WTC11 (cell line): Measurements from ENCODE around the gene PYGB. TPM values are rescaled to one million over a fixed set of nuclear protein-coding genes. Genes with fewer than 3 reads are reported as not detected.

Experiments
- ATAC-seq: fragments of 200-7000 bp; cut with Tn5 transposase; 2 replicates; pipeline ENCODE4 v1.10.0; 2021; ENCODE audit warnings: mild to moderate bottlenecking, moderate library complexity
- CTCF ChIA-PET: fragments of 300-600 bp; sonication (Branson Sonifier 250); formaldehyde crosslinking; loops from one replicate; lab custom pipeline; 2021; ENCODE audit warnings: antibody characterized with exemption; lab: Charles Lee
- POLR2A ChIA-PET: fragments of 350-600 bp; sonication (Branson Sonifier 250); formaldehyde crosslinking; loops from one replicate; lab custom pipeline; 2021; ENCODE audit warnings: antibody characterized with exemption; lab: Charles Lee
- DNase-seq: peaks from one replicate; pipeline ENCODE4 v3.0.0; 2021; ENCODE audit warnings: low spot score
- H3K27ac Mint-ChIP-seq: 2 replicates; pipeline ENCODE4 v1.8.0; 2021; ENCODE audit warnings: mixed read lengths
- H3K27me3 Mint-ChIP-seq: 2 replicates; pipeline ENCODE4 v1.8.0; 2021; ENCODE audit warnings: low read depth, mild to moderate bottlenecking, moderate library complexity, mixed read lengths
- H3K36me3 Mint-ChIP-seq: 2 replicates; pipeline ENCODE4 v1.8.0; 2021; ENCODE audit warnings: mixed read lengths
- H3K4me1 Mint-ChIP-seq: 2 replicates; pipeline ENCODE4 v1.8.0; 2022; ENCODE audit warnings: mixed read lengths
- H3K4me3 Mint-ChIP-seq: 2 replicates; pipeline ENCODE4 v1.8.0; 2021; ENCODE audit warnings: mild to moderate bottlenecking, moderate library complexity, mixed read lengths
- H3K9me3 Mint-ChIP-seq: 2 replicates; pipeline ENCODE4 v1.8.0; 2021; ENCODE audit warnings: mixed read lengths
- EMX1 ChIP-seq: fragments of 250-450 bp; sonication (Bioruptor Pico); IDR thresholded peaks from 2 replicates; pipeline ENCODE4 v1.8.0; 2021; ENCODE audit warnings: mild to moderate bottlenecking
- ESRRA ChIP-seq: sonication (generic); formaldehyde crosslinking; IDR thresholded peaks from 2 replicates; pipeline ENCODE4 v1.8.1; 2022; ENCODE audit warnings: mild to moderate bottlenecking, missing genetic modification reagents, borderline replicate concordance
- FOXK1 ChIP-seq: sonication (generic); formaldehyde crosslinking; IDR thresholded peaks from 2 replicates; pipeline ENCODE4 v1.8.0; 2022; ENCODE audit warnings: mild to moderate bottlenecking, moderate library complexity, missing genetic modification reagents
- FOXP1 ChIP-seq: sonication (generic); formaldehyde crosslinking; IDR thresholded peaks from 2 replicates; pipeline ENCODE4 v1.8.0; 2022; ENCODE audit warnings: missing genetic modification reagents, mild to moderate bottlenecking, moderate library complexity, borderline replicate concordance
- IRF2 ChIP-seq: sonication (generic); formaldehyde crosslinking; IDR thresholded peaks from 2 replicates; pipeline ENCODE4 v1.8.0; 2022; ENCODE audit warnings: low read depth, missing genetic modification reagents, borderline replicate concordance
- NFYB ChIP-seq: sonication (generic); formaldehyde crosslinking; conservative IDR thresholded peaks from 2 replicates; pipeline ENCODE4 v1.8.0; 2022; ENCODE audit warnings: low read depth, missing genetic modification reagents
- OVOL2 ChIP-seq: fragments of 250-450 bp; sonication (Bioruptor Pico); IDR thresholded peaks from 2 replicates; pipeline ENCODE4 v1.9.0; 2021; ENCODE audit warnings: mild to moderate bottlenecking, borderline replicate concordance
- SOX15 ChIP-seq: fragments of 250-450 bp; sonication (Bioruptor Pico); IDR thresholded peaks from 2 replicates; pipeline ENCODE4 v1.9.0; 2021; ENCODE audit warnings: mild to moderate bottlenecking
- TCF7 ChIP-seq: sonication (generic); formaldehyde crosslinking; IDR thresholded peaks from 2 replicates; pipeline ENCODE4 v1.8.0; 2022; ENCODE audit warnings: mild to moderate bottlenecking, low read depth, missing genetic modification reagents, moderate library complexity
- total RNA-seq: library from RNA; stranded (reverse); gene quantifications from 3 replicates; pipeline ENCODE4 v1.2.3, GENCODE V29; 2021
- TF ChIP-seq, protein P1 (sequence below): sonication (generic); formaldehyde crosslinking; IDR thresholded peaks from 2 replicates; pipeline ENCODE4 v1.8.0; 2023; ENCODE audit warnings: mild to moderate bottlenecking, missing genetic modification reagents
- TF ChIP-seq, protein P2 (sequence below): fragments of 250-450 bp; sonication (Bioruptor Pico); IDR thresholded peaks from 2 replicates; pipeline ENCODE4 v1.9.0; 2021; ENCODE audit warnings: mild to moderate bottlenecking, borderline replicate concordance
- TF ChIP-seq, protein P3 (sequence below): sonication (generic); formaldehyde crosslinking; conservative IDR thresholded peaks from 2 replicates; pipeline ENCODE4 v1.8.1; 2023; ENCODE audit warnings: mild to moderate bottlenecking, low read depth, missing genetic modification reagents, moderate library complexity
- TF ChIP-seq, protein P4 (sequence below): sonication (generic); formaldehyde crosslinking; IDR thresholded peaks from 2 replicates; pipeline ENCODE4 v1.8.0; 2022; ENCODE audit warnings: missing genetic modification reagents
- TF ChIP-seq, protein P5 (sequence below): sonication (generic); formaldehyde crosslinking; conservative IDR thresholded peaks from 2 replicates; pipeline ENCODE4 v1.8.1; 2022; ENCODE audit warnings: mild to moderate bottlenecking, missing genetic modification reagents

PYGB gene
- total RNA-seq, 1 experiment from 2014 or later: 48.5 TPM

DNA sequence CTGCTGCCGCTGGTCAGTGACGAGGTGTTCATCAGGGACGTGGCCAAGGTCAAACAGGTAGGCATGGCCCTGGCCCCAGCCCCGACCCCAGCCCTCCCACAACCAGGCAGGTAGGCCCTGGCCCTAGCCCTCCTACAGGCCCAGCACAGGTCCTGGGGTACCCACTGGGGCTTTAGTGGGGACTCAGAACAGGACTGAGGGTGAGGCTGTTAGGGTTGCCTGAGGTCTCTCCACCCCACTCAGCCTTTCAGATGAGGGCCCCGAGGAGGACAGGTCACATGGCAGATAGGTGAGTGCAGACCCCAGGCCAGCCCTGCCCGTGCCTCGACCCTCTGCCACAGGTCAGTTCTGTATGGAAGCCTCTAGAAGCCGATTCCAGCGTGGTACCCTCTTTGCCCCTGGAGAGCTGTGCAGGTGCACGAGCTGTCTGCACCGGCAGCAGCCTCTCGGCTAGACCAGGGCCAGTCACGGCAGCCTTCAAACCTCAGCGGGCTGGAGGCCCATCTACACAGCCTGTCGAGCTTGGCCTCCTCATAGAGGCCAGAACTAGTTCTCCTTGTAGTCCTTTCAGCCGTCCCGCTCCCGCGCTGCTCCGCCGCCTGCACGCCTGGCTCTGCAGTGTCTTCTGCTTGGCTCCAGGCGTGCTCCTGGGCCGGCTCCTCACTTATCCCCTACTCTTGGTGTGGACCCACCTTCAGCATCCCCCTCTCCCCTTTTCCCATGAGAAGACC lies 35.5 kb downstream of the PYGB start:
- ChIA-PET POLR2A (no interaction called here), CTCF (no interaction called here)
- Mint-ChIP-seq H3K9me3 (no peaks in the 10 kb centered on the region), H3K27me3 (no peaks in the 10 kb centered on the region), H3K36me3 (peaks cover 37% of the 10 kb centered on the region), H3K27ac (peak overlapping the region; percentile 32; the same call in 1 of the 2 replicates)
- peak; percentile 5 for DNase-seq
- TF ChIP-seq SOX15 (no peak), NFYB (CRISPR knock-in tag) (no peak)
- TF ChIP-seq, protein P1, sequence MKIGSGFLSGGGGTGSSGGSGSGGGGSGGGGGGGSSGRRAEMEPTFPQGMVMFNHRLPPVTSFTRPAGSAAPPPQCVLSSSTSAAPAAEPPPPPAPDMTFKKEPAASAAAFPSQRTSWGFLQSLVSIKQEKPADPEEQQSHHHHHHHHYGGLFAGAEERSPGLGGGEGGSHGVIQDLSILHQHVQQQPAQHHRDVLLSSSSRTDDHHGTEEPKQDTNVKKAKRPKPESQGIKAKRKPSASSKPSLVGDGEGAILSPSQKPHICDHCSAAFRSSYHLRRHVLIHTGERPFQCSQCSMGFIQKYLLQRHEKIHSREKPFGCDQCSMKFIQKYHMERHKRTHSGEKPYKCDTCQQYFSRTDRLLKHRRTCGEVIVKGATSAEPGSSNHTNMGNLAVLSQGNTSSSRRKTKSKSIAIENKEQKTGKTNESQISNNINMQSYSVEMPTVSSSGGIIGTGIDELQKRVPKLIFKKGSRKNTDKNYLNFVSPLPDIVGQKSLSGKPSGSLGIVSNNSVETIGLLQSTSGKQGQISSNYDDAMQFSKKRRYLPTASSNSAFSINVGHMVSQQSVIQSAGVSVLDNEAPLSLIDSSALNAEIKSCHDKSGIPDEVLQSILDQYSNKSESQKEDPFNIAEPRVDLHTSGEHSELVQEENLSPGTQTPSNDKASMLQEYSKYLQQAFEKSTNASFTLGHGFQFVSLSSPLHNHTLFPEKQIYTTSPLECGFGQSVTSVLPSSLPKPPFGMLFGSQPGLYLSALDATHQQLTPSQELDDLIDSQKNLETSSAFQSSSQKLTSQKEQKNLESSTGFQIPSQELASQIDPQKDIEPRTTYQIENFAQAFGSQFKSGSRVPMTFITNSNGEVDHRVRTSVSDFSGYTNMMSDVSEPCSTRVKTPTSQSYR (CRISPR knock-in tag): no peak
- TF ChIP-seq, all 79 proteins: peak for 0
- Mint-ChIP-seq H3K4me1 (no peaks in the 10 kb centered on the region), H3K4me3 (no peak overlapping the region)
- ATAC-seq: no peak

DNA sequence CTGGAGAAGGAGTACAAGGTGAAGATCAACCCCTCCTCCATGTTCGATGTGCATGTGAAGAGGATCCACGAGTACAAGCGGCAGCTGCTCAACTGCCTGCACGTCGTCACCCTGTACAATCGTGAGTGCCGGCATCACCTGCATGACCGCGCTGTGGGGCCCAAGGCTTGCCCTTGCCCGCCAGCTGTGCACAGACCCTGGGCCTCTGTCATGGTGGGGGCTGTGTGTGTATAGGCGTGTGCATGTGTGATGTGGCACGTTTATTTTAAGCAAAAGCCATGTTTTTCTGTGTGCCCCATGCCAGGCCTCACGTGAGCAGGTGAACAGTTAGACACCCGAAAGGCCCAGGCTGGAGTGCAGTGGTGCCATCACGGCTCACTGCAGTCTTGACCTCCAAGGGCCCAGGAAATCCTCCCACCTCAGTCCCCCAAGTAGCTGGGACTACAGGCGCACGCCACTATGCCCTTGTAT lies 36.3 kb downstream of the PYGB start:
- DNase-seq (peak; percentile 1), ATAC-seq (no peak)
- H3K4me1 Mint-ChIP-seq: no peaks in the 10 kb centered on the region
- ChIA-PET CTCF (interaction anchor here (1.2 kb wide), 1 partner anchor 37 kb away, joined by 3 read pairs; the partner anchor contains the start of gene PYGB), POLR2A (no interaction called here)
- no peaks in the 10 kb centered on the region for H3K9me3 Mint-ChIP-seq
- H3K27ac Mint-ChIP-seq: peak overlapping the region; percentile 32; the same call in 1 of the 2 replicates
- no peak for TF ChIP-seq ESRRA
- TF ChIP-seq FOXK1 (CRISPR knock-in tag): no peak
- peaks cover 40% of the 10 kb centered on the region for H3K36me3 Mint-ChIP-seq
- no peak overlapping the region for H3K4me3 Mint-ChIP-seq
- no peaks in the 10 kb centered on the region for H3K27me3 Mint-ChIP-seq

DNA sequence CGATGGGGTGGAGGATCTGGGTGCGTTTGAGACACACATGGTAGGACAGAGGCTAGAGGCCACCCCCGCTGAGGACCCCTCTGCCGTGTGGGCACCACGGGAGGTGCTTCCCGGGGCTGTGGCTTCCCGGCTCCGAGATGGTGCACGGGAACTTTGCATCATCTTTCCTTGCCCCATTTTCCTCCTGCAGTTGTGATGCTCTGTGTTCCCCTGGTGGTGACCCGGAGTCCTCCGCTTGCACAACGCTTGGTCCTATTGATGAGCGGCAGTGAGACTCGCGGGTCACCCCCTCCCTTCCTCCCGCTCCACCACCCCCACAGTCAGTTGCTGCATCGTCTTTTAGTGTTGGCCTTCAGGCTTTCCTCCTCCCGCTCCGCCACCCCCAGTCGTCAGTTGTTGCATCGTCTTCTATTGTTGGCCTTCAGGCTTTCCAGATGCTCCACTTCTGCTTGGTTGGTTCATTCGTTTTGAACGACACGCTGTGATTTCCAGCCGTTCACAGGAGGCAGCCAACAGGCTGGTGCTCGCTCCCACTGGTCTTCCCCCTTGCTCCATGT lies 37.3 kb downstream of the PYGB start:
- Mint-ChIP-seq H3K27me3 (no peaks in the 10 kb centered on the region), H3K4me1 (no peaks in the 10 kb centered on the region), H3K36me3 (peaks cover 38% of the 10 kb centered on the region)
- ATAC-seq: peak; percentile 63
- TF ChIP-seq SOX15 (no peak), IRF2 (CRISPR knock-in tag) (no peak), OVOL2 (no peak), FOXP1 (no peak), EMX1 (CRISPR knock-in tag) (no peak), TCF7 (CRISPR knock-in tag) (no peak)
- TF ChIP-seq, protein P2, sequence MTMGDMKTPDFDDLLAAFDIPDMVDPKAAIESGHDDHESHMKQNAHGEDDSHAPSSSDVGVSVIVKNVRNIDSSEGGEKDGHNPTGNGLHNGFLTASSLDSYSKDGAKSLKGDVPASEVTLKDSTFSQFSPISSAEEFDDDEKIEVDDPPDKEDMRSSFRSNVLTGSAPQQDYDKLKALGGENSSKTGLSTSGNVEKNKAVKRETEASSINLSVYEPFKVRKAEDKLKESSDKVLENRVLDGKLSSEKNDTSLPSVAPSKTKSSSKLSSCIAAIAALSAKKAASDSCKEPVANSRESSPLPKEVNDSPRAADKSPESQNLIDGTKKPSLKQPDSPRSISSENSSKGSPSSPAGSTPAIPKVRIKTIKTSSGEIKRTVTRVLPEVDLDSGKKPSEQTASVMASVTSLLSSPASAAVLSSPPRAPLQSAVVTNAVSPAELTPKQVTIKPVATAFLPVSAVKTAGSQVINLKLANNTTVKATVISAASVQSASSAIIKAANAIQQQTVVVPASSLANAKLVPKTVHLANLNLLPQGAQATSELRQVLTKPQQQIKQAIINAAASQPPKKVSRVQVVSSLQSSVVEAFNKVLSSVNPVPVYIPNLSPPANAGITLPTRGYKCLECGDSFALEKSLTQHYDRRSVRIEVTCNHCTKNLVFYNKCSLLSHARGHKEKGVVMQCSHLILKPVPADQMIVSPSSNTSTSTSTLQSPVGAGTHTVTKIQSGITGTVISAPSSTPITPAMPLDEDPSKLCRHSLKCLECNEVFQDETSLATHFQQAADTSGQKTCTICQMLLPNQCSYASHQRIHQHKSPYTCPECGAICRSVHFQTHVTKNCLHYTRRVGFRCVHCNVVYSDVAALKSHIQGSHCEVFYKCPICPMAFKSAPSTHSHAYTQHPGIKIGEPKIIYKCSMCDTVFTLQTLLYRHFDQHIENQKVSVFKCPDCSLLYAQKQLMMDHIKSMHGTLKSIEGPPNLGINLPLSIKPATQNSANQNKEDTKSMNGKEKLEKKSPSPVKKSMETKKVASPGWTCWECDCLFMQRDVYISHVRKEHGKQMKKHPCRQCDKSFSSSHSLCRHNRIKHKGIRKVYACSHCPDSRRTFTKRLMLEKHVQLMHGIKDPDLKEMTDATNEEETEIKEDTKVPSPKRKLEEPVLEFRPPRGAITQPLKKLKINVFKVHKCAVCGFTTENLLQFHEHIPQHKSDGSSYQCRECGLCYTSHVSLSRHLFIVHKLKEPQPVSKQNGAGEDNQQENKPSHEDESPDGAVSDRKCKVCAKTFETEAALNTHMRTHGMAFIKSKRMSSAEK: no peak
- TF ChIP-seq, protein P3, sequence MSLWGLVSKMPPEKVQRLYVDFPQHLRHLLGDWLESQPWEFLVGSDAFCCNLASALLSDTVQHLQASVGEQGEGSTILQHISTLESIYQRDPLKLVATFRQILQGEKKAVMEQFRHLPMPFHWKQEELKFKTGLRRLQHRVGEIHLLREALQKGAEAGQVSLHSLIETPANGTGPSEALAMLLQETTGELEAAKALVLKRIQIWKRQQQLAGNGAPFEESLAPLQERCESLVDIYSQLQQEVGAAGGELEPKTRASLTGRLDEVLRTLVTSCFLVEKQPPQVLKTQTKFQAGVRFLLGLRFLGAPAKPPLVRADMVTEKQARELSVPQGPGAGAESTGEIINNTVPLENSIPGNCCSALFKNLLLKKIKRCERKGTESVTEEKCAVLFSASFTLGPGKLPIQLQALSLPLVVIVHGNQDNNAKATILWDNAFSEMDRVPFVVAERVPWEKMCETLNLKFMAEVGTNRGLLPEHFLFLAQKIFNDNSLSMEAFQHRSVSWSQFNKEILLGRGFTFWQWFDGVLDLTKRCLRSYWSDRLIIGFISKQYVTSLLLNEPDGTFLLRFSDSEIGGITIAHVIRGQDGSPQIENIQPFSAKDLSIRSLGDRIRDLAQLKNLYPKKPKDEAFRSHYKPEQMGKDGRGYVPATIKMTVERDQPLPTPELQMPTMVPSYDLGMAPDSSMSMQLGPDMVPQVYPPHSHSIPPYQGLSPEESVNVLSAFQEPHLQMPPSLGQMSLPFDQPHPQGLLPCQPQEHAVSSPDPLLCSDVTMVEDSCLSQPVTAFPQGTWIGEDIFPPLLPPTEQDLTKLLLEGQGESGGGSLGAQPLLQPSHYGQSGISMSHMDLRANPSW (CRISPR knock-in tag): no peak
- TF ChIP-seq, protein P4, sequence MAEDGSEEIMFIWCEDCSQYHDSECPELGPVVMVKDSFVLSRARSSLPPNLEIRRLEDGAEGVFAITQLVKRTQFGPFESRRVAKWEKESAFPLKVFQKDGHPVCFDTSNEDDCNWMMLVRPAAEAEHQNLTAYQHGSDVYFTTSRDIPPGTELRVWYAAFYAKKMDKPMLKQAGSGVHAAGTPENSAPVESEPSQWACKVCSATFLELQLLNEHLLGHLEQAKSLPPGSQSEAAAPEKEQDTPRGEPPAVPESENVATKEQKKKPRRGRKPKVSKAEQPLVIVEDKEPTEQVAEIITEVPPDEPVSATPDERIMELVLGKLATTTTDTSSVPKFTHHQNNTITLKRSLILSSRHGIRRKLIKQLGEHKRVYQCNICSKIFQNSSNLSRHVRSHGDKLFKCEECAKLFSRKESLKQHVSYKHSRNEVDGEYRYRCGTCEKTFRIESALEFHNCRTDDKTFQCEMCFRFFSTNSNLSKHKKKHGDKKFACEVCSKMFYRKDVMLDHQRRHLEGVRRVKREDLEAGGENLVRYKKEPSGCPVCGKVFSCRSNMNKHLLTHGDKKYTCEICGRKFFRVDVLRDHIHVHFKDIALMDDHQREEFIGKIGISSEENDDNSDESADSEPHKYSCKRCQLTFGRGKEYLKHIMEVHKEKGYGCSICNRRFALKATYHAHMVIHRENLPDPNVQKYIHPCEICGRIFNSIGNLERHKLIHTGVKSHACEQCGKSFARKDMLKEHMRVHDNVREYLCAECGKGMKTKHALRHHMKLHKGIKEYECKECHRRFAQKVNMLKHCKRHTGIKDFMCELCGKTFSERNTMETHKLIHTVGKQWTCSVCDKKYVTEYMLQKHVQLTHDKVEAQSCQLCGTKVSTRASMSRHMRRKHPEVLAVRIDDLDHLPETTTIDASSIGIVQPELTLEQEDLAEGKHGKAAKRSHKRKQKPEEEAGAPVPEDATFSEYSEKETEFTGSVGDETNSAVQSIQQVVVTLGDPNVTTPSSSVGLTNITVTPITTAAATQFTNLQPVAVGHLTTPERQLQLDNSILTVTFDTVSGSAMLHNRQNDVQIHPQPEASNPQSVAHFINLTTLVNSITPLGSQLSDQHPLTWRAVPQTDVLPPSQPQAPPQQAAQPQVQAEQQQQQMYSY (CRISPR knock-in tag): no peak
- TF ChIP-seq, protein P5, sequence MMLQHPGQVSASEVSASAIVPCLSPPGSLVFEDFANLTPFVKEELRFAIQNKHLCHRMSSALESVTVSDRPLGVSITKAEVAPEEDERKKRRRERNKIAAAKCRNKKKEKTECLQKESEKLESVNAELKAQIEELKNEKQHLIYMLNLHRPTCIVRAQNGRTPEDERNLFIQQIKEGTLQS (CRISPR knock-in tag): no peak
- TF ChIP-seq, all 79 proteins: peak for 0
- H3K27ac Mint-ChIP-seq: no peak overlapping the region
- ChIA-PET POLR2A (no interaction called here), CTCF (interaction anchor here (1.2 kb wide), 1 partner anchor 38 kb away, joined by 3 read pairs; the partner anchor contains the start of gene PYGB)
- peak; percentile 26 for DNase-seq
- no peaks in the 10 kb centered on the region for H3K9me3 Mint-ChIP-seq
- H3K4me3 Mint-ChIP-seq: no peak overlapping the region
